ENCODE data around the gene NTMT1. TPM values are rescaled to one million over a fixed set of nuclear protein-coding genes. Genes with fewer than 3 reads are reported as not detected.

Gene NTMT1
- total RNA-seq, 4 donors from 2014 or later = 7.0 to 26.0 (median 16.9) TPM

DNA sequence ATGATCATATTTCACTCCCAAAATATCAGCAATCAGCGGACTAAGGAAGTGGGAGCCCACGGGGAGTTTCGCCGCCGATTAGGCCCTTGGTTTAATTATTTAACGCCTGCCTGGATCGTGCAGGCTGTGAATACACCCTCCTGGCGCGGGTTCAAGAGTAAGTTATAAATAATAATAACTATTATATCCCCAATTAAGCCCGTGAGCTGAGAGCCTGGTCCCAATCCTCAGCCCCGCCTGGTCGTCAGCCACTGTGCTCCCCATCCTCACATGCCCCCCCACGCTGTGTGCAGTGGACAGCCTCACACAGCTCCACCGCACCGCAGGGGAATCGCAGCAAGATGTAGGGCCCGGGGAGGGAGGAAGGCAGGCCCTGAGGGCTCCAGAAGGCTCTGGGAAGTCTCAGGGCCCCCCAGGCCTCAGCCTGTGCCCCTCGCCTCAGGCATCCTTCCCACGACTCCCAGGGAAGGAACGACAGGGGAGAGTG is 28.6 kb downstream of the NTMT1 start:
- TF ChIP-seq, protein P1, sequence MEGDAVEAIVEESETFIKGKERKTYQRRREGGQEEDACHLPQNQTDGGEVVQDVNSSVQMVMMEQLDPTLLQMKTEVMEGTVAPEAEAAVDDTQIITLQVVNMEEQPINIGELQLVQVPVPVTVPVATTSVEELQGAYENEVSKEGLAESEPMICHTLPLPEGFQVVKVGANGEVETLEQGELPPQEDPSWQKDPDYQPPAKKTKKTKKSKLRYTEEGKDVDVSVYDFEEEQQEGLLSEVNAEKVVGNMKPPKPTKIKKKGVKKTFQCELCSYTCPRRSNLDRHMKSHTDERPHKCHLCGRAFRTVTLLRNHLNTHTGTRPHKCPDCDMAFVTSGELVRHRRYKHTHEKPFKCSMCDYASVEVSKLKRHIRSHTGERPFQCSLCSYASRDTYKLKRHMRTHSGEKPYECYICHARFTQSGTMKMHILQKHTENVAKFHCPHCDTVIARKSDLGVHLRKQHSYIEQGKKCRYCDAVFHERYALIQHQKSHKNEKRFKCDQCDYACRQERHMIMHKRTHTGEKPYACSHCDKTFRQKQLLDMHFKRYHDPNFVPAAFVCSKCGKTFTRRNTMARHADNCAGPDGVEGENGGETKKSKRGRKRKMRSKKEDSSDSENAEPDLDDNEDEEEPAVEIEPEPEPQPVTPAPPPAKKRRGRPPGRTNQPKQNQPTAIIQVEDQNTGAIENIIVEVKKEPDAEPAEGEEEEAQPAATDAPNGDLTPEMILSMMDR (IDR thresholded peaks at IDR 0.05; ENCODE audit: low read depth) = no peak

DNA sequence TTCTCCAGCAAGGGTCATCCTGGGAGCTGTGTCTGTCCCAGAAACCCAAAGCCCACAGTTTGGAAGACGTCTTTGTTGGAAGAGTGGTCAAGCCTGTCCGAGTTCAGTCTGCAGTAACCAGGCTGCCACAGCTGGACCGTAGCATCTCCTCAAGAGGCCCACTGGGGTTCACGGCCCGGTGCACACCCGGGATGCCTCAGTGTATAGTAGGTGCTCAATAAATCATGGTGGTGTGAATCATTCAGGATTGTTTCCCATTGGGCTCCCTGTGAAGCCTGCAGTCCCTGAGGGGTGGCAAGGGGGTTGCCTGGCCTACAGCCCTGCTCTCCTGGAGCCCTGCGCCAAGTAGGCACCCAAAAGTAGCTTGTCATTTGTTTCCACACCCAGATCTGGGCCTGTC is 29.2 kb downstream of the NTMT1 start:
- TF ChIP-seq, protein P1 (IDR thresholded peaks at IDR 0.05; ENCODE audit: low read depth) = no peak

DNA sequence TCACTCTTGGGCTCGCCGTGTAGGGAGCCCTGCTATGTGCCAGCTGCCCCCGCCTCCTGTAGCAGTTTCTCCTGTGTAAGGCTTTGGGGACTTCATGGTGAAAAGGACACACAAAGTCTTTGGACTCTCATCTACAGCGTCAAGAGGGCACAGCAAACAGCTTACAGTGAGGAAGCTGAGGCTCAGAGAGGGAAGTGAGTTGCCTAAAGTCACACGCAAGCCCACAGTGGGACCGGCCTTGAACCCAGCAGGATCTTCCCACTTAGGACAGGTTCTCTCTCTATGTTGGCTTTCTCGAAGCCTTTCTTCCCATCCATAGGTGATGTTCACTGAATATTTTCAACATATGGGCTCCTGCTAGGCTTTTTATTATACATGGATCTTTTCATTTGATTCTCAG is 29.7 kb downstream of the NTMT1 start:
- TF ChIP-seq, protein P1 (IDR thresholded peaks at IDR 0.05; ENCODE audit: low read depth) = no peak

DNA sequence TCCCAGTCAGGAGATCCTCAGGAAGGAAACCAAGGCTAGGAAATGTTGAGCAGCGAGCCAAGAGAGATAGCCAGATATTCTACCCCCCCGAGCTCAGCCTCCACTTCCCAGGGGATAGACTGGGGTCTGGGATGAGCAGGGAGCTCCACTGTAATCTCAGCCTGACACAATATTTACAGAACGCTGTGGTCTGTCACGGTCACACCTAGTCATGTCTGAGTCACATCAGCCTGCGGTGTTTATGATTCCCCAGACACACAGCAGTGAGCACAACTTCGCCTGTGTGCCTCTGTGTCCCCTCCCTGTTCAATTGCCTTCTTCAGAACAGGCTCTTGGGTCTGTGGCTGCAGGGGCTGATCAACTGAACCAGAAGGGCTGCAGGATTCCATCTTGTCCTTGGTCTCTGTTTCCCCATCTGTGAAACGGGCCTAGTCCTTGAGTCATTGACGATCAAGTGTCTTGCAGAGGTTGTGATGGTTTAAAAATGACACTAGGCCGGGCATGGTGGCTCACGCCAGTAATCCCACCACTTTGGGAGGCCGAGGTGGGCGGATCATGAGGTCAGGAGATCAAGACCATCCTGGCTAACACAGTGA is 30.9 kb downstream of the NTMT1 start:
- TF ChIP-seq, protein P1 (IDR thresholded peaks at IDR 0.05; ENCODE audit: low read depth) = no peak

DNA sequence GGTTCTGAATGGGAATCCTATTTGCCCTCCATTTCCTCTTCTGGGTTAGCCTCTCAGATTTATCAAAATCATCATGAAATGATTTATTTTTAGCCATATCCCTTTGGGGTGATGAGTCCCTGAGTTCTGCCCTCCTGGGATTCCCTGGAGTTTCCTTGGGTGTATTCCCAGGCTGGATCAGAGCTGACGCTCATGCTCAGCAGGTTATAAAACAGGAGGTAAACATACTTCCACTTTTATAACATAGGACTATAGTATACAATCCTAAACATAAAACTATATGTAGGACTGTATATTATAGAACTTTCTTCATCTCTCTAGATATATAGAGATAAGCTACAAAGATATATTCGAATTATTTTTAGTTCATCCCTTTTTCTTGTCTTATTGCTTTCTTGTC is 35.1 kb downstream of the NTMT1 start:
- TF ChIP-seq, protein P1 (IDR thresholded peaks at IDR 0.05; ENCODE audit: low read depth) = no peak

DNA sequence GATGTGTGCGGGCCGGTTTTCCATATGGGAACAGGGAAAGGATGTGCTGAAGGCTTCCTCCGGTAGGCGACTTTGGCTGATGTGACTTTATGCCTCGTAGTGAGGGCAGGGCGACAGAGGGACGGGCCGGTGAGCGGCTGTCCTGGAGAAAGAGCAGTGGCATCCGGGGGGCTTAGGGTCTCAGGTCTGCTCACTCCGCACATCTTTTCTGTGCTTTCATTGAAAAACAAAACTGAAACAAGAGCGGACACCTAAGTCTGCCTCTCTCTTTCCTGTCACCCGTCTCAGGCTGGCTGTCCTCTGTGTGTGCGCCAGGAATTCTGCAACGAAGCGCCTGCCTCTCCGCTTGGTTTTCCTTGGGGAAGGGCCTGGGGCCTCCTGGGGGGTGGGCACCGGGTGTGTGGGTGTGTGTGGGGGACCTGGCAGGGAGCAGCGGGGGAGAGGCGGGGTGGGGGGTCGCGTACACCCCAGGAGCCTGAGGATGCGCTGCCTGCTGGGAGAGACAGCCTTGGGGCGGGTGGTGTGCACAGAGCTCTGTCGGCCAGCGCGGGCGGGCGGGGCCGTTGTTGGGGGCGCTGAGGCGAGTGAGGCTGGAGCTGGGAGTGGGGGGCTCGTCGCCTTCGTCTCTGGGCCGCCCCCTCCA is 38.9 kb downstream of the NTMT1 start:
- TF ChIP-seq, protein P1 (IDR thresholded peaks at IDR 0.05; ENCODE audit: low read depth) = no peak

DNA sequence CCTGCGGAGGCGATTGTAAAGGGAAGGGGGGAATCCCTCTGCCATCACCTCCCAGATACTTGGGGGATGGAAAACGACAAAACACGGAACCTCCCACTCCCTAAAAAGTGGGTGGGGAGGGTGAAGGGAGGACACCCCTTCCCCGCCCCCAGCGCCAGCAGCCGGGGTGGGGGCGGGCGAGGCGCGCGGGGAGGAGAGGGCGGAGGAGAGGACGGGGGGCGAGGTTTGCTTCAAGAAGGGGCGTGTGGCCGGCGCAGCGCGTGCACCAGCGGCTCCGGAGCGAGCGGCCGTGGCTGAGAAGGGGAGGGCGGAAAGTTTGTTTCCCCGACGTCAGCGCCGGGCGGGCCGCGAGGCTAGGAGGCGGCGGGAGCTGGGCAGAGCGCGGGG is 39.4 kb downstream of the NTMT1 start, which contains the start of gene PRRX2:
TSS of gene PRRX2 (plus strand) at position 259 of the 387 bp plus-strand sequence. CDS start 221 bp downstream, outside the sequence.
- TF ChIP-seq, protein P1 (IDR thresholded peaks at IDR 0.05; ENCODE audit: low read depth) = no peak

Data from subcutaneous adipose tissue (tissue), 4 donors.